Caco-2 (cell line): ENCODE data around the gene AK9. TPM values are rescaled to one million over a fixed set of nuclear protein-coding genes. Genes with fewer than 3 reads are reported as not detected.
"Not testable (repeated sequence)": the region's sequence is repeated elsewhere in the genome, so short reads cannot be mapped to it uniquely, and the experiment has no call there.

Experiments
- BruUV-seq: library from RNA; stranded (reverse); fragments of 400-500 nt; replicated peaks from 2 replicates; lab custom pipeline; 2021; lab: Mats Ljungman, UMichigan
- CTCF ChIA-PET: fragments of 300-600 bp; sonication (Branson Sonifier 250); formaldehyde crosslinking; loops from one replicate; lab custom pipeline; 2022; ENCODE audit warnings: antibody characterized with exemption; lab: Charles Lee
- POLR2A ChIA-PET: fragments of 300-600 bp; sonication (Branson Sonifier 250); formaldehyde crosslinking; loops from one replicate; lab custom pipeline; 2022; ENCODE audit warnings: antibody characterized with exemption; lab: Charles Lee
- DNase-seq, 2 experiments: peaks; one replicate each; pipeline versions ENCODE4 v3.0.0 to v3.0.0-alpha.2; 2020 to 2022
- H3K27me3 ChIP-seq: replicated peaks from 2 replicates; pipeline ENCODE4 v1.6.0; 2011; ENCODE audit warnings: low read length; ENCODE audit not compliant: control insufficient read depth, insufficient read depth
- H3K36me3 ChIP-seq: 2 replicates; pipeline ENCODE4 v1.5.1; 2011; ENCODE audit warnings: low read length; ENCODE audit not compliant: control insufficient read depth, insufficient read depth
- H3K4me1 ChIP-seq: fragments of 250-450 bp; sonication (Bioruptor Pico); 2 replicates; pipeline ENCODE4 v1.5.1; 2020; ENCODE audit warnings: mild to moderate bottlenecking
- H3K4me3 ChIP-seq: 2 replicates; pipeline ENCODE4 v1.5.1; 2011; ENCODE audit warnings: low read depth, mild to moderate bottlenecking, control low read depth, low read length
- H3K9me3 ChIP-seq: fragments of 250-450 bp; sonication (Bioruptor Pico); 2 replicates; pipeline ENCODE4 v1.5.1; 2020; ENCODE audit warnings: mild to moderate bottlenecking, moderate library complexity
- H3K27ac Mint-ChIP-seq: one replicate; pipeline ENCODE4 v1.8.0; 2022; ENCODE audit warnings: mixed read lengths; ENCODE audit not compliant: unreplicated experiment
- H3K27me3 Mint-ChIP-seq: one replicate; pipeline ENCODE4 v1.8.0; 2022; ENCODE audit warnings: mixed read lengths; ENCODE audit not compliant: insufficient read depth, unreplicated experiment
- H3K36me3 Mint-ChIP-seq: one replicate; pipeline ENCODE4 v1.8.0; 2022; ENCODE audit warnings: mild to moderate bottlenecking, mixed read lengths; ENCODE audit not compliant: insufficient read depth, unreplicated experiment
- H3K4me1 Mint-ChIP-seq: one replicate; pipeline ENCODE4 v1.8.0; 2022; ENCODE audit warnings: low read depth, mixed read lengths; ENCODE audit not compliant: unreplicated experiment
- H3K4me3 Mint-ChIP-seq: one replicate; pipeline ENCODE4 v1.8.0; 2022; ENCODE audit warnings: mild to moderate bottlenecking, moderate library complexity, mixed read lengths; ENCODE audit not compliant: unreplicated experiment
- H3K9me3 Mint-ChIP-seq: one replicate; pipeline ENCODE4 v1.8.0; 2022; ENCODE audit warnings: mixed read lengths; ENCODE audit not compliant: unreplicated experiment
- CTCF ChIP-seq, 2 experiments: fragments of 200-600 bp in 1 of 2; IDR thresholded peaks; 1 replicate in 1 of 2; 2 replicates in 1 of 2; pipeline versions ENCODE4 v1.5.1 to v1.8.0; 2011 to 2022; ENCODE audit warnings: antibody characterized with exemption in 1 of 2, control low read depth in 1 of 2, inconsistent platforms in 1 of 2, low read depth in 1 of 2, low read length in 1 of 2, mild to moderate bottlenecking in 1 of 2, moderate library complexity in 1 of 2; ENCODE audit not compliant: insufficient read depth in 1 of 2, severe bottlenecking in 1 of 2, unreplicated experiment in 1 of 2
- intact Hi-C: fragments of 100-400 bp; cut with micrococcal nuclease; formaldehyde crosslinking; loops from one replicate; pipeline ENCODE4 v1.10.0; 2022; ENCODE audit not compliant: unreplicated experiment
- total RNA-seq: library from RNA; stranded (reverse); gene quantifications from 2 replicates; pipeline ENCODE4 v1.2.3, GENCODE V29; 2022

Gene AK9
- total RNA-seq, 1 experiment from 2014 or later = 3.4 TPM

DNA sequence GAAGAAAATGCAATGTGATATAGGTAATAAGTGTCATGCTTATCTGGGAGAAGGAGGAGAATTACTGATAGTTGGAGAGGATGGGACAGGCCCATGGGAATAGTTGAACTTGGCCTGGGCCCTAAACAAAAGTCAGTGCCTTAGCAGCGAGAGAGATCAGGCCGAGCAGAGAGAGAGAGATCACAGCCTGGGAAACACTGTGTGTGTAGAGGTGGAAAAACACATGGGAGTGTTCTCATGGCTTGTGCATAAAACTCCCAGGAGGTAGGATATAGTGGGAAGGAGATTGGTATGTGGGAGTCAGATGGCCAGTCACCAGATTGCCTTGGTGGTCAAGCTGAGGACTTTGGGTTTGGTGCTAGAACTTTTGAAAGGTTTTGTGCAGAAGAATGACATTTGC, 47.7 kb upstream of the AK9 start:
- no peaks in the 10 kb centered on the region for H3K27me3 ChIP-seq
- H3K4me3 ChIP-seq = no peak overlapping the region
- no peak overlapping the region for H3K4me3 Mint-ChIP-seq
- TF ChIP-seq CTCF (IDR thresholded peaks at IDR 0.05; ENCODE audit: insufficient read depth in 1 of 2, low read depth in 1 of 2, low read length in 1 of 2, severe bottlenecking in 1 of 2, unreplicated experiment in 1 of 2) = no peak
- no TSS peak for BruUV-seq
- H3K4me1 ChIP-seq = no peaks in the 10 kb centered on the region
- no peak overlapping the region for H3K27ac Mint-ChIP-seq
- H3K36me3 ChIP-seq = no peaks in the 10 kb centered on the region
- no peak for DNase-seq
- no peaks in the 10 kb centered on the region for H3K4me1 Mint-ChIP-seq
- CTCF ChIA-PET = no interaction called here
- peaks cover 10% of the 10 kb centered on the region for H3K9me3 Mint-ChIP-seq
- no peaks in the 10 kb centered on the region for H3K9me3 ChIP-seq
- intact Hi-C loops = no loop called here
- POLR2A ChIA-PET = no interaction called here
- no peaks in the 10 kb centered on the region for H3K27me3 Mint-ChIP-seq
- H3K36me3 Mint-ChIP-seq = peaks cover 6% of the 10 kb centered on the region

GRCh38 chr6:109738255-109738654, 47.3 kb upstream of the AK9 start:
- intact Hi-C loops = no loop called here
- Mint-ChIP-seq H3K4me1 (no peaks in the 10 kb centered on the region), H3K9me3 (peaks cover 10% of the 10 kb centered on the region), H3K4me3 (no peak overlapping the region), H3K27me3 (no peaks in the 10 kb centered on the region), H3K36me3 (peaks cover 6% of the 10 kb centered on the region), H3K27ac (no peak overlapping the region)
- ChIA-PET POLR2A (no interaction called here), CTCF (no interaction called here)
- H3K4me1 ChIP-seq = no peaks in the 10 kb centered on the region
- H3K36me3 ChIP-seq = no peaks in the 10 kb centered on the region
- DNase-seq = no peak
- no peak for TF ChIP-seq CTCF (IDR thresholded peaks at IDR 0.05; ENCODE audit: insufficient read depth in 1 of 2, low read depth in 1 of 2, low read length in 1 of 2, severe bottlenecking in 1 of 2, unreplicated experiment in 1 of 2)
- no TSS peak for BruUV-seq
- H3K27me3 ChIP-seq = no peaks in the 10 kb centered on the region
- H3K9me3 ChIP-seq = no peaks in the 10 kb centered on the region
- H3K4me3 ChIP-seq = no peak overlapping the region

- BruUV-seq = no TSS peak
- Mint-ChIP-seq H3K27ac (no peak overlapping the region), H3K4me1 (no peaks in the 10 kb centered on the region), H3K4me3 (no peak overlapping the region), H3K27me3 (no peaks in the 10 kb centered on the region), H3K36me3 (peaks cover 6% of the 10 kb centered on the region), H3K9me3 (peaks cover 10% of the 10 kb centered on the region)
- Histone ChIP-seq H3K9me3 (no peaks in the 10 kb centered on the region), H3K36me3 (no peaks in the 10 kb centered on the region), H3K27me3 (no peaks in the 10 kb centered on the region), H3K4me1 (no peaks in the 10 kb centered on the region), H3K4me3 (no peak overlapping the region)
- CTCF ChIA-PET = no interaction called here
- POLR2A ChIA-PET = no interaction called here
- no peak for TF ChIP-seq CTCF (IDR thresholded peaks at IDR 0.05; ENCODE audit: insufficient read depth in 1 of 2, low read depth in 1 of 2, low read length in 1 of 2, severe bottlenecking in 1 of 2, unreplicated experiment in 1 of 2)
- intact Hi-C loops = no loop called here
- no peak for DNase-seq
These were observed 45.4 kb upstream of the AK9 start for GRCh38 chr6:109736273-109737025.

- POLR2A ChIA-PET, H3K9me3 ChIP-seq, H3K27ac Mint-ChIP-seq, H3K27me3 ChIP-seq, H3K4me3 Mint-ChIP-seq, H3K4me3 ChIP-seq, DNase-seq, H3K27me3 Mint-ChIP-seq, BruUV-seq, H3K9me3 Mint-ChIP-seq, H3K4me1 Mint-ChIP-seq, H3K36me3 ChIP-seq, CTCF ChIA-PET, intact Hi-C loops, H3K4me1 ChIP-seq, H3K36me3 Mint-ChIP-seq: not testable (repeated sequence)
These were observed 34.2 kb upstream of the AK9 start for GRCh38 chr6:109725250-109725649.
